Nephron (organoid): ENCODE data around the gene SKAP2.
A peak's percentile ranks its signal among the peaks of the same experiment; 100 is the strongest.

Experiments used
- H3K27ac Mint-ChIP-seq, 3 experiments: 2 replicates each; pipeline ENCODE4 v1.8.0; 2020; ENCODE audit warnings: mixed read lengths in 3 of 3, mild to moderate bottlenecking in 2 of 3, moderate library complexity in 1 of 3
- H3K27me3 Mint-ChIP-seq: 2 replicates; pipeline ENCODE4 v1.8.0; 2021; ENCODE audit warnings: low read depth, mild to moderate bottlenecking, moderate library complexity, mixed read lengths
- H3K36me3 Mint-ChIP-seq: 2 replicates; pipeline ENCODE4 v1.8.0; 2020; ENCODE audit warnings: low read depth, mixed read lengths
- H3K4me1 Mint-ChIP-seq: 2 replicates; pipeline ENCODE4 v1.8.0; 2020; ENCODE audit warnings: mixed read lengths
- H3K4me3 Mint-ChIP-seq, 3 experiments: 2 replicates each; pipeline ENCODE4 v1.8.0; 2020; ENCODE audit warnings: mild to moderate bottlenecking in 3 of 3, mixed read lengths in 3 of 3, moderate library complexity in 2 of 3
- H3K9me3 Mint-ChIP-seq: 2 replicates; pipeline ENCODE4 v1.8.0; 2020; ENCODE audit warnings: mixed read lengths
- CTCF ChIP-seq, 3 experiments: fragments of 200-600 bp; sonication (generic); IDR thresholded peaks; one replicate each; pipeline ENCODE4 v1.5.0; 2021; ENCODE audit warnings: antibody characterized with exemption in 3 of 3; ENCODE audit not compliant: unreplicated experiment in 3 of 3

SKAP2 gene

GRCh38 chr7:26792576-26792975 lies 71.8 kb downstream of the SKAP2 start:
- no peak for TF ChIP-seq CTCF (IDR thresholded peaks at IDR 0.05; ENCODE audit: unreplicated experiment in 3 of 3)
- Mint-ChIP-seq H3K27me3 (no peaks in the 10 kb centered on the region), H3K9me3 (peaks cover 2% of the 10 kb centered on the region), H3K27ac (no peak overlapping the region), H3K36me3 (peaks cover 4% of the 10 kb centered on the region), H3K4me3 (no peak overlapping the region), H3K4me1 (peaks cover 13% of the 10 kb centered on the region)

- peaks cover 4% of the 10 kb centered on the region for H3K36me3 Mint-ChIP-seq
- no peak overlapping the region for H3K27ac Mint-ChIP-seq
- H3K4me1 Mint-ChIP-seq, result peaks cover 14% of the 10 kb centered on the region
- TF ChIP-seq CTCF (IDR thresholded peaks at IDR 0.05; ENCODE audit: unreplicated experiment in 3 of 3), result no peak
- no peak overlapping the region for H3K4me3 Mint-ChIP-seq
- H3K9me3 Mint-ChIP-seq, result peaks cover 2% of the 10 kb centered on the region
- H3K27me3 Mint-ChIP-seq, result no peaks in the 10 kb centered on the region
Observed at GRCh38 chr7:26792006-26792405, 72.4 kb downstream of the SKAP2 start.

- Mint-ChIP-seq H3K36me3 (no peaks in the 10 kb centered on the region), H3K4me1 (peaks cover 14% of the 10 kb centered on the region), H3K27me3 (no peaks in the 10 kb centered on the region), H3K27ac (no peak overlapping the region), H3K4me3 (no peak overlapping the region), H3K9me3 (no peaks in the 10 kb centered on the region)
- no peak for TF ChIP-seq CTCF (IDR thresholded peaks at IDR 0.05; ENCODE audit: unreplicated experiment in 3 of 3)
Observed at GRCh38 chr7:26789481-26790184, 74.8 kb downstream of the SKAP2 start.

- H3K36me3 Mint-ChIP-seq, result peaks cover 5% of the 10 kb centered on the region
- peaks cover 14% of the 10 kb centered on the region for H3K4me1 Mint-ChIP-seq
- peak overlapping the region in 2 of 3 experiments; percentile 1 to 12 for H3K27ac Mint-ChIP-seq
- no peak for TF ChIP-seq CTCF (IDR thresholded peaks at IDR 0.05; ENCODE audit: unreplicated experiment in 3 of 3)
- no peaks in the 10 kb centered on the region for H3K27me3 Mint-ChIP-seq
- no peaks in the 10 kb centered on the region for H3K9me3 Mint-ChIP-seq
- H3K4me3 Mint-ChIP-seq, result no peak overlapping the region
Observed at GRCh38 chr7:26787701-26788100, 76.7 kb downstream of the SKAP2 start.

- Mint-ChIP-seq H3K27me3 (no peaks in the 10 kb centered on the region), H3K27ac (no peak overlapping the region), H3K9me3 (no peaks in the 10 kb centered on the region), H3K36me3 (peaks cover 5% of the 10 kb centered on the region), H3K4me3 (no peak overlapping the region), H3K4me1 (peaks cover 11% of the 10 kb centered on the region)
- no peak for TF ChIP-seq CTCF (IDR thresholded peaks at IDR 0.05; ENCODE audit: unreplicated experiment in 3 of 3)
Observed at GRCh38 chr7:26784118-26784517, 80.3 kb downstream of the SKAP2 start.

- no peaks in the 10 kb centered on the region for H3K27me3 Mint-ChIP-seq
- peaks cover under 1% of the 10 kb centered on the region for H3K4me1 Mint-ChIP-seq
- H3K4me3 Mint-ChIP-seq, result no peak overlapping the region
- H3K36me3 Mint-ChIP-seq, result peaks cover 5% of the 10 kb centered on the region
- H3K9me3 Mint-ChIP-seq, result no peaks in the 10 kb centered on the region
- no peak for TF ChIP-seq CTCF (IDR thresholded peaks at IDR 0.05; ENCODE audit: unreplicated experiment in 3 of 3)
- H3K27ac Mint-ChIP-seq, result no peak overlapping the region
Observed at GRCh38 chr7:26782501-26782900, 81.9 kb downstream of the SKAP2 start.
